ENCODE measurements around the gene GPHN.

GRCh38 chr14:66724996-66725395 is 217.0 kb downstream of the GPHN start:
- TF ChIP-seq CTCF (IDR thresholded peaks at IDR 0.05) (no peak), POLR2A (IDR thresholded peaks at IDR 0.05) (no peak)
